ENCODE data around the gene KCNG1. TPM values are rescaled to one million over a fixed set of nuclear protein-coding genes. Genes with fewer than 3 reads are reported as not detected.

KCNG1 gene
- total and polyA plus RNA-seq, 2 of the 13 experiments (the other 11 are each of a cell fraction or from before 2014, with no cell fraction given): not detected

DNA sequence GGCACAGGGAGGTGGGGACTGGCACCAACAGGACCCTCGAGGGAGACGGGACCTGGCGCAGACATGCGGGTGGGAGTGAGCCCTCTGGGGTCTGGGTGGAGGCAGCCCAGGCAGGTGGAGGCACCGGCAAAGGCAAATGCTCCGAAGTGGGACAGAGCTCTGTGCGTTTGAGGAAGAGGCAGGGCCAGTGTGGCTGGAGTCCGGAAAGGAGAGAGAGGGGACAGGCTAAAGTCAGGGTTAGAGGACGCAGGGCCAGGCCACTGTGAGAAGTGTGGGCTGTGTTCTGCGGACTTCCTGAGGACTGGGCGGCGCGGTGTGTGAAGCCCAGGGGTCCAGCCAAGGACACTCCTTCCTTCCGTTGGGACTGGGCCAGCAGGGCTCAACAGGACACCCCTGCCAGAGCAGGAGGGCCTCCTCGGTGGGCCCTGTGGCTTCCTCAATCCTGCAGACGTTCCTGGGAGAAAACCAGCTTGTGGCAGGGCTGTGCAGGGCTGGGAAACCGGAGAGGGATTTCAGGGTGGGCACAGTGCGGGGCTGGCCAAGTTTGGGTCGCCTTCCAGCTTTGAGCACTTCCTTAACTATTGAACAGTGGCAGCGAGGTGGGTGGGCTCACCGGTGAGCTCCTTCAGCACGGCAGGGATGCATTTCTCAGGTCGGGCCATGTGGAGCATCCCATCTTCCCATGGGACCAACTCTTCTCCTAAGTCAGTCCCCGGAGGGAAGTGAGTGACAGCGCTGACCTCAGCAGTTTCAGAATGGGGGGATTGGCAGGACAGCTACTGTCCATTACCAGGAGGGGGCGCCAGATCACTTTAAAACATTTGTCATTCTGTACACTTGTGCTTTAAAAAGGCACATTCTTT lies 41.8 kb downstream of the KCNG1 start (continued):
- TF ChIP-seq, protein P1, sequence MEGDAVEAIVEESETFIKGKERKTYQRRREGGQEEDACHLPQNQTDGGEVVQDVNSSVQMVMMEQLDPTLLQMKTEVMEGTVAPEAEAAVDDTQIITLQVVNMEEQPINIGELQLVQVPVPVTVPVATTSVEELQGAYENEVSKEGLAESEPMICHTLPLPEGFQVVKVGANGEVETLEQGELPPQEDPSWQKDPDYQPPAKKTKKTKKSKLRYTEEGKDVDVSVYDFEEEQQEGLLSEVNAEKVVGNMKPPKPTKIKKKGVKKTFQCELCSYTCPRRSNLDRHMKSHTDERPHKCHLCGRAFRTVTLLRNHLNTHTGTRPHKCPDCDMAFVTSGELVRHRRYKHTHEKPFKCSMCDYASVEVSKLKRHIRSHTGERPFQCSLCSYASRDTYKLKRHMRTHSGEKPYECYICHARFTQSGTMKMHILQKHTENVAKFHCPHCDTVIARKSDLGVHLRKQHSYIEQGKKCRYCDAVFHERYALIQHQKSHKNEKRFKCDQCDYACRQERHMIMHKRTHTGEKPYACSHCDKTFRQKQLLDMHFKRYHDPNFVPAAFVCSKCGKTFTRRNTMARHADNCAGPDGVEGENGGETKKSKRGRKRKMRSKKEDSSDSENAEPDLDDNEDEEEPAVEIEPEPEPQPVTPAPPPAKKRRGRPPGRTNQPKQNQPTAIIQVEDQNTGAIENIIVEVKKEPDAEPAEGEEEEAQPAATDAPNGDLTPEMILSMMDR (CRISPR knock-in tag; IDR thresholded peaks at IDR 0.05): peak; percentile 80
- TF ChIP-seq ZNF414 (CRISPR knock-in tag; IDR thresholded peaks at IDR 0.05): 0 out of 2 replicates have a peak, but pooled peaks have one; percentile 37
- TF ChIP-seq ZBTB38 (CRISPR knock-in tag; IDR thresholded peaks at IDR 0.05): no peak
- TF ChIP-seq RFX5 (IDR thresholded peaks at IDR 0.05; ENCODE audit: low read depth, low read length): peak; percentile 87
- no peak for TF ChIP-seq ZMYM2 (CRISPR knock-in tag; IDR thresholded peaks at IDR 0.05)
- TF ChIP-seq XRCC5 (optimal IDR thresholded peaks at IDR 0.05; ENCODE audit: low read length): peak; percentile 62
- TF ChIP-seq MXD1 (CRISPR knock-in tag; IDR thresholded peaks at IDR 0.05): 0 out of 2 replicates have a peak, but pooled peaks have one; percentile 26
- no peak for TF ChIP-seq ZNF468 (CRISPR knock-in tag; IDR thresholded peaks at IDR 0.05)
- TF ChIP-seq MIXL1 (CRISPR knock-in tag; IDR thresholded peaks at IDR 0.05): no peak
- no peak for TF ChIP-seq RFXAP (CRISPR knock-in tag; IDR thresholded peaks at IDR 0.05; ENCODE audit: borderline replicate concordance)
- no peak for TF ChIP-seq YY1 (IDR thresholded peaks at IDR 0.05; ENCODE audit: insufficient read depth, insufficient replicate concordance, low read depth, low read length)
- no peak for TF ChIP-seq NR0B2 (CRISPR knock-in tag; IDR thresholded peaks at IDR 0.05)
- no peak for TF ChIP-seq KDM1A (CRISPR knock-in tag; IDR thresholded peaks at IDR 0.05)
- TF ChIP-seq MAFG (CRISPR knock-in tag; IDR thresholded peaks at IDR 0.05): peak; percentile 94
- TF ChIP-seq ZNF18 (CRISPR knock-in tag; IDR thresholded peaks at IDR 0.05; ENCODE audit: insufficient replicate concordance): no peak
- no peak for TF ChIP-seq ZNF549 (CRISPR knock-in tag; IDR thresholded peaks at IDR 0.05)
- no peak for TF ChIP-seq ZNF737 (CRISPR knock-in tag; IDR thresholded peaks at IDR 0.05; ENCODE audit: borderline replicate concordance)
- TF ChIP-seq MTF2 (CRISPR knock-in tag; IDR thresholded peaks at IDR 0.05; ENCODE audit: borderline replicate concordance): peak; percentile 92; the same call in 1 of the 2 replicates
- TF ChIP-seq RELA (CRISPR knock-in tag; IDR thresholded peaks at IDR 0.05): 0 out of 2 replicates have a peak, but pooled peaks have one; percentile 20
- no peak for TF ChIP-seq ATF3 (CRISPR knock-in tag; IDR thresholded peaks at IDR 0.05)
- TF ChIP-seq CBX5 (CRISPR knock-in tag; IDR thresholded peaks at IDR 0.05; ENCODE audit: borderline replicate concordance): no peak
- no peak for TF ChIP-seq THRA (CRISPR knock-in tag; IDR thresholded peaks at IDR 0.05; ENCODE audit: borderline replicate concordance)
- no peak for TF ChIP-seq ZNF674 (CRISPR knock-in tag; IDR thresholded peaks at IDR 0.05; ENCODE audit: low read depth)
